GM18498 (cell line): ENCODE data around the gene MAD1L1.

Experiments
- ATAC-seq: cut with Tn5 transposase; IDR thresholded peaks from one replicate; pipeline ENCODE4 v1.9.1; 2021; ENCODE audit warnings: mild to moderate bottlenecking, moderate library complexity; ENCODE audit not compliant: unreplicated experiment

MAD1L1 gene

GRCh38 chr7:1964211-1964912 is 268.4 kb downstream of the MAD1L1 start:
- no peak for ATAC-seq

- no peak for ATAC-seq
Measured at GRCh38 chr7:1963575-1963974, 269.2 kb downstream of the MAD1L1 start.

- no peak for ATAC-seq
Measured at GRCh38 chr7:1961701-1962276, 271.0 kb downstream of the MAD1L1 start.

GRCh38 chr7:1959305-1959704 is 273.4 kb downstream of the MAD1L1 start:
- no peak for ATAC-seq

- no peak for ATAC-seq
Measured at GRCh38 chr7:1957471-1958225, 275.1 kb downstream of the MAD1L1 start.

- ATAC-seq = no peak
Measured at GRCh38 chr7:1956611-1957470, 275.9 kb downstream of the MAD1L1 start.

GRCh38 chr7:1956141-1956540 is 276.6 kb downstream of the MAD1L1 start:
- no peak for ATAC-seq

GRCh38 chr7:1954366-1955004 is 278.3 kb downstream of the MAD1L1 start:
- ATAC-seq = no peak

- no peak for ATAC-seq
Measured at GRCh38 chr7:1953199-1954190, 279.2 kb downstream of the MAD1L1 start.

GRCh38 chr7:1952781-1953180 is 280.0 kb downstream of the MAD1L1 start:
- ATAC-seq = no peak

GRCh38 chr7:1952169-1952760 is 280.5 kb downstream of the MAD1L1 start:
- no peak for ATAC-seq

- ATAC-seq = no peak
Measured at GRCh38 chr7:1951600-1951999, 281.1 kb downstream of the MAD1L1 start.

GRCh38 chr7:1951159-1951536 is 281.6 kb downstream of the MAD1L1 start:
- no peak for ATAC-seq

GRCh38 chr7:1950452-1951158 is 282.1 kb downstream of the MAD1L1 start:
- ATAC-seq = no peak

GRCh38 chr7:1950066-1950451 is 282.7 kb downstream of the MAD1L1 start:
- ATAC-seq = no peak

GRCh38 chr7:1949681-1950055 is 283.1 kb downstream of the MAD1L1 start:
- no peak for ATAC-seq

GRCh38 chr7:1948887-1949680 is 283.7 kb downstream of the MAD1L1 start:
- no peak for ATAC-seq

- ATAC-seq = no peak
Measured at GRCh38 chr7:1948301-1948796, 284.4 kb downstream of the MAD1L1 start.
